Stimulated activated CD4-positive, alpha-beta T cell treated with anti-CD3 and anti-CD28 coated beads, Interleukin-15, amount 100 ng/mL, for 24 hours (primary cell): Measurements from ENCODE around the gene ZNF516.
A peak's percentile ranks its signal among the peaks of the same experiment; 100 is the strongest.

Source experiments
- DNase-seq: peaks from one replicate; pipeline ENCODE4 v3.0.0-alpha.2; 2020

Gene ZNF516

DNA sequence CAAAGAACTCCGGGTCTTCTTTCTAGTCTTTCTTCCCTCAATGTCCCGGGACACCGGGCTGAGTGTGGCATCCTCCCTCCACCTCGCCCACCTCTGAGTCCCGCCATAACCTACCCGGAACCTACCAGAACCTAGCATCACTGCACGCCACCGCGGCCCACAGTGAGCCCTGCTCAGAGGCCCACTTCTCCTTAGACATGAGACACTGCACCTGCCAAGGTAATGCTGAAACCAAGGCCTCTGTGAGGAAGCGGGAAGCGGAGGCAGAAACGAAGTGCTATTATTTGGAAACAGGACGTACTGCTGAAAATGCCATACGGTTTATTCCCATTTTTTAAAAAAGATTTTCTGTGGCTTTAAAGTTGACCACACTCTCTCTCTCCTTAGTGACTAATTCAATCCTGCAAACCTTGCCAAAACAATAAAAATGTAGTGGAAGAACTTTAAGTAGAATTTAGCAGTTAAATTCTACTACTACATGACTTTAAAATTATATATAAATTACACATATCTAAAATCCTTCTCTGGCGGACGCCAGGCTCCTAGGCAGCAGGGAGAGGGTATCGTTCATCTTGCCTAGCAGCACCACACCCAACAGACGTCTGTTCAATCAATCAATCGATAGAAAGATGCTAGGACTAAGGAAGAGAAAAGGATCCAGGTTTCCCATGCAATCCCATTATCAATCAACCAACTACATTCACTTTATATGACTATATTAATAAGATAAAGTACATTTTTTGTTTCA is 82.0 kb downstream of the ZNF516 start:
- no peak for DNase-seq

DNA sequence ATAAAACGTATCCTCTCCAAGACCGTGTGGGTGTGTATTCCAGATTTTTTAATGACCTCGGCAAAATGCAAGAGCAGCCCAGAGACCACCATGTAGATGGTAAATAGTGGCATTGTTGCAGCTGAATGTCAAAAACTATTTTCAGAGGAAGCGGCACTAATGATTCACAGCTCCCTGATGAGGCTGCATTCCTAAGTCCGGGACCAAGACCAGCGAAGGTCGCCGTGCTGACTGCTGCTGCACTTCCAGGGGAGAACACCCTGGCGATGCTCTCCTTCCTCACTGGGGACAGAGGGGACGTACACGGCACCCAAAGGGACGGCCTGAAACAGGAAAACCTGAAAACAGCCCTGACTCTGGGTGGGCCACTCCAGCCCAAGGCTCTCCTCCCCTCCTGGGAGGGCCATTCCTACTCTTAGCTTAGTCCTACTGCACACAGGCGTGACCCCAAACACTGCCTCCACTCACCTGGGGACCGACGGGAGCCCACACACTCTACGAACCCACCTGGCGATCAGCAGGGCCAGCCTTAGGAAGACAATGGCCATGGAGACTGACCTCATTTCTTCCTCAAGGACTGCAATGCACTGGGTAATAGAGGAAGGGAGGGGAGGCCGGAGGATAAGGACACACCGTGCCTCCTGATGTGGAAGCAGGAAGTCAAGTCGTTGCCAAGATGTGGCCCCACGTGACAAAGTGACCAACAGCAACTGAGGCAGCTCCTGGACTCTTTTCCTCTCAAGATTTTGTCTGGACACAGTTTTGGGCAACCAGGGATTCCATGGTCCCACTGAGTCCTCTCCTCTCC is 82.8 kb downstream of the ZNF516 start:
- DNase-seq: no peak

DNA sequence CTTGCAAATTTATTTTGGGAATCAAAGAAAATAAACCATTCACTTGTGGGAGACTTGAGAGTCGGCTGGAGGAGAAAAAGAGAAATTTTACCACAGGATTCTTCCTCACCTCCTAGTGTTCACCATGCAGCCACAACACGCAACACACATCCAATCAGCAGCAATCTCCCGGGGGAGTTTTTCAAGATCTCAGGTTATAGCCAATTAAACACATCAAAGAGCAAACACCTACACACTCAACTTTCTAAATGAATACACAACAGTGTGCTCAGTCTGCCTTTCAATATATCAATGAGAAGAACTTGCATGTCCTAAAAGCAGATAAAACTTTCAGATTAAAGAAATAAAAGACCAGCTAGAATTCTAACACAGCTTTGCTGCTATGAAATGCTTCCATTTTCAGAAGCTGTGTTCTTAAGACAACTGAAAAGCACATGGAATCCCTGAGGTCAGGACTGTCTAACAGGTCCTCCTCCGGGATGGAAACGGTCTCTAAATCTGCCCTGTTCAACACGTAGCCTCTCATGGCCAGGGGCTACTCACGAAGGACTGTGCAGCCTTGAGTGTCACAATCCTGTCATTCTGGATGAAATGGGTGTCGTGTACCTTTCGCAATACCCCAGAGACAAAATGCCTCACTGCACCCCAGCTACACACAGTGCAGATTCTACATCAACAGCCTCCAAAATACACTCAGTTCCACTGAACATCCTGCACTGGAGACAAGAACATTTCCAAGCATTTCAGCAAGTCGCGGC is 84.2 kb downstream of the ZNF516 start:
- DNase-seq: peak; percentile 56

DNA sequence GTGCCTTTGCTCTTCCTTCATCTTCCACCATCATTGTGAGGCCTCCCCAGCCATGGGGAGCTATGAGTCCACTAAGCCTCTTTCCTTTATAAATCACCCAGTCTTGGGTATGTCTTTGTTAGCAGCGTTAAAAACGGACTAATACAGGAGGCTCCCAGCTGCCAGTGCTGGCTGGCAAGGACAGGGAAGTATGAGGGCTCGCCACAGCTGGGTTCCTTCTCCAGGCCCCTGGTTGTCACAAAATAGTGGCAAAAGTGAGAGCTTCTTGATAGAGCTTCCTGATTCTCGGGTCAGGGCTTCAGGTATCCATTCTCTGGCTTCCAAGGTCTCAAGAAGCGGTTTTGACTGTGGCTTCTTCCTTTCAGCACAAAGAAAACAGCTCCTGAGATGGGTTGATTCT is 85.0 kb downstream of the ZNF516 start:
- no peak for DNase-seq

DNA sequence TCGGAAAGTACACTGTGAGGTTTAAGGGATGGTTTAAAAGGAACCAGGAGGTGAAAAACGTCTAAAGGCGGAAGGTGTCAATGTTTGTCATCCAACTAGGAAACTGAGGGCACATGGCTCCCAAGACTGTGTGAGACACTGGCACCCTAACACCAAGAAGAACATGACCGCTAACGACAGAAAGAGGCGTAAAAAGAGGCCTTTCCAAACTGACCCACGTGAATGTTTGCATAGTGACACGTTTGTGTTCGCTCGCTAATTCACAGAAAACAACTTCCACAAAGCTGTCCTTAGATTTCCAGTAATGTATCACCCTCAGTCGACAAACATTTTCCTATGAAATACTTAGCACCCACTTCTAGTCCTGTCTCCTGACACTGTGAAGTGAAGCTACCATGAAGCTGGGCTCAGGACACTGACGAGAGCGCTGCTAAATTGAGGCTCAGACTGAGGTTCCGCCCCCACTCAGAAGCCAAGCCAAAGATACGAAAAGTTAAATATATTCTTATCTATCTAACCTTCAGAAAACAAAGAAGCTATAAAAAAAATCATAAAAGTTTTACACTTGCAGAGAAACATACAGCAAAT is 86.5 kb downstream of the ZNF516 start:
- DNase-seq: no peak

DNA sequence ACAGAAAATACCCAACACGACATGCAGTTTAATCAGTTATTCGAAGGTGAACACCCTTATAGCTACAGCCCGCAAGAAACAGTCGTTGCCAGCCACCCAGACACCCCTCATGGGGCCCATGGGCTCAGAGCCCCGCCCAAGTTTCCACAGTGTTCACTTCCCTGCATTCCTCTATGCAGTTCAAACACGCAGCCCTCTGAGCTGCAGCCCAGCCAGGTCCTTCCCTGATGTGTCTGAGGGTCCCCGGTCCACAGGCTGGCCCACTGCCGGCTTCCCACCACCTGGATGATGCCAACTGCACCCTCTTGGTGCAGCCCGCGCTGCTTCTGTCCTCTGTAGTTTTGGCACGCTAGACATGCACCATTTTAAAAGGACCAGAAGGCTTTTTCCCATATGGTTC is 87.4 kb downstream of the ZNF516 start:
- no peak for DNase-seq

DNA sequence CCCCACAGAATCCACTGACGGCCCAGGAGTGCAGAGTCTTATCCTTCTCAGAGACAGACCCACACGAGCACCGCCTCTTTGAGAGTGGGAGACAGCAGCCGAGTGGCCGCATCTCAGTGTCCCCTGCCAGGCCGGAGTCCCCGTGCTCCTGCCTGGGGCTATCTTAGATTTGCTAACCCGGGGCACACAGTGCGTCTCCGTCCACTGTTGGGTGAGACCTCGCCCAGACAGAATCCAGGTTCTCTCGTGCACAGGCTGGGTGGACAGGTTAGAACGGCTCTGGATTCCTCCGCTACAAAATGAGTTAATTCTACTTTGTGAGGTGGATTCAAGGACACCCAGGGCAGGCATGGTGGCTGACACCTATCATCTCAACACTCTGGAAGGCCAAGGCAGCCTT is 88.3 kb downstream of the ZNF516 start:
- DNase-seq: no peak

DNA sequence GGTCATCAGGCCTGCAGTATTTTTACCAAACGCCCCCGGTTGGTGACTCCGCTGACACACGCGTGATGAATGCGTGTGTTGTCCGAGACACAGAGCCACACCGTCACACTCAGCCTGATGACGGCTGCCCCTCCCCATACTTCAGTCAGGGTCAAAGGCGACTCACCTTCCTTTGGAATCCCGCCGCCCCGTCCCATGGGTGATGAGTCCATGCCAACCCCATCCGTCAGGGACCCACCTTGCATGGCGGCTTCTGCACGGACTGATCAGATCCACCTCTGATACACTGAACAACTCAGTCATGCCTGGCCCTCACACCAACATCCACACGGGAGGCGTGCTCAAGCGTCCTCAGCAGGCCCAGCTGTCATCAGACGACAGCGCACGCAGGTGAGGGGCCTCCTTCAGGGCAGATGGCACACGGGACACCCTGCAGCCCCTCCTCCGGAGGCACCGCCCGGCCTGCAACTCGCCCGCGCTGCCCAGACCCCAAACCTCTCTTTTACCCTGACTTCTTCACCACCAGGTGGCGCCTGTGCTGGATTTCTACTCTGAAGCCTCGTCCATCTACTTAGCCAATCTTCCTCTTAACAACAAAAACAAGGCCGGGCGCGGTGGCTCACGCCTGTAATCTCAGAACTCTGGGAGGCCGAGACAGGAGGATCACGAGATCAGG is 89.2 kb downstream of the ZNF516 start:
- no peak for DNase-seq

DNA sequence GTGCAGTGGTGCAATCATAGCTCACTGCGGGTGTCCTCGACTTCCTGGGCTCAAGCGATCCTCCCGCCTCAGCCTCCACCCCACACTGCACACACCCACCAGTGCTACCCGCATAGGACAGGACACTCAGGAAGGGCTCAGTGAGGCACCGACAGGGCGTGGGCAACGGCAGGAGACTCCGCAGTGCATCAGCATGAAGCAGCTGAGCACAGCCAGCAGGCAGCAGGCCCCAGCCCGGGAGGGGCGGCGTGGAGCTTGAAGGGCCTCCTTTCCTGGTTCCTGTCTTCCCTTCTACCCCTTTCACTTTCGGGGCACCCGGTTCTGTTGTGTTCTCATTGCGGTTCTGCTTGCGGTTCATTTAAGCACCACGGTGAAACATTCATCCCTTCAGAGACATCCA is 89.8 kb downstream of the ZNF516 start:
- DNase-seq: no peak

DNA sequence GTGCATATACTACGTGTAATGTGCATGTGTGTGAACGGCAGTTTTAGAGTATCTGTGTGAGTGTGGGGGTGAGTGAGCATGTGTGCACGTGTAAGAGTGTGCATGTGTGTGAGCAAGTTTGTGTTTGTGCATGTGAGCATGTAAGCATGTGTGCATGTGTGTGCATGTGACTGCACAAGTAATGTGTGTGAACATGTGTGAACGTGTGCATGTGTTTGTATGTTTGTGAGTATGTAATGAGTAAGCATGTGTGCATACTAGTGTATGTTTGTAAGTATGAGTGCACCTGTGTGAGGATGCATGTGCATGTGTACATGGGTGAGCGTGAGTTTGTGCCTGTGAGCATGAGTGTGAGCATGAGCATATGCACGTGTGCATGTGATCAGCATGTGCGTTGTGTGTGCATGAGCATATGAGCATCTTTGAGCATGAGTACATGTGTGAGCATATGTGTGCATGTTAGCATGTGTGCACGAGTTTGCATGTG is 90.7 kb downstream of the ZNF516 start:
- no peak for DNase-seq

DNA sequence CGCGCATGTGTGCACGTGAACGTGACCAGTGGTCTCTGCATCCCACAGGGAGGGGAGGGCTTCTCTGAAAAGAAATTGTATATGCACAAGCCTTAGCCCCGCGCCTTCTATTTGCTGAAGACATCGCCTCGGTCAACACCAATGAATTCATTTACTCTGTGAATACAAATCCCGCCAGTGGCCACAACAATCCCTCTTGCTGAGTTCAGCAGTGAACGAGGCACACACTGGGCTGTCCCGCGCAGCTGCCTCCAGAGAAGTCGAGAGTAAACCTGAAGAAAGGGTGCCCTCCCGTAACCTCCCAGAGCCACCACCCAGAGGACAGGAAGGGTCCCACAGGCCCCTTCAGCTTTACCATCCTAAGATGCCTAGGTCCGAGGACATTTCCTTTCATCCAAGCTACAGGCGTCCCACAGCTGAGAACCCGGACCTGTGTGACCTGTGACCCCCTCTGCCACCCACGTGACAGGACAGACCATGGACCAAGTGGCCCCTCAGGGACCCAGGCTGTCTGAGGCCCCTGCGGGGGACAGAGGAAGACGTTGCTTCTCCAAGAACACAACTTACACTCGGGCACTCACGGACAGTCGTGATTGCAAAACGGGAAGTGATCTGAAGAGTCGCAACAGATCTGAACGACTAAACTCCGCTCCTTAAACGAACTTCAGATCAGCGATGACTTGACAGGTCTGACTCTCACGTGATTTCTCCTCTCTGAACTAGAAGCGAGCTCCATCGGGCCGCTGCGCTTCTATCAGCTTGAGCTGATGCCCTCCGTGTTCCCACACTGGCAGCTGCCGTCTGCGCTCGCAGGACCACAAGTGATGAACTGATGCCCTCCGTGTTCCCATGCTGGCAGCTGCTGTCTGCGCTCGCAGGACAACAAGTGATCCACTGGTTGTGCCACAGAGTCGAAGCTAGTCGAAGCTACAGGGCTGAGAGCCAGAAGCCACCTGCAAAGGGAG is 92.7 kb downstream of the ZNF516 start:
- no peak for DNase-seq

DNA sequence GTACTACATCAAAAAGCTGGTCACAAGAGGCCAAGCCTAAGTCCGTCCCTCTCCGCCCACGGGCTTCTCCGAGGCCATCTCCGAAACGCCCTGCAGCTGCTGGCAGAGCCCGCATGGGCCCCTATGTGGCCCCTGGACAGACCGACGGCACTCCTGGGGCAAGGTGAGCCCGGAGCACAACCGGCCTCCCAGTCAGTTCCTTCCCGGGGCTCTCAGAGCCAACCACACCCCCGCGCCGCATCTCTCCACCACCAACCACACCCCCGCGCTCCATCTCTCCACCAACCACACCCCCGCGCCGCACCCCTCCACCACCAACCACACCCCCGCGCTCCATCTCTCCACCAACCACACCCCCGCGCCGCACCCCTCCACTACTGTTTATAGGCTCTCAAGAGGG is 93.5 kb downstream of the ZNF516 start:
- DNase-seq: no peak

DNA sequence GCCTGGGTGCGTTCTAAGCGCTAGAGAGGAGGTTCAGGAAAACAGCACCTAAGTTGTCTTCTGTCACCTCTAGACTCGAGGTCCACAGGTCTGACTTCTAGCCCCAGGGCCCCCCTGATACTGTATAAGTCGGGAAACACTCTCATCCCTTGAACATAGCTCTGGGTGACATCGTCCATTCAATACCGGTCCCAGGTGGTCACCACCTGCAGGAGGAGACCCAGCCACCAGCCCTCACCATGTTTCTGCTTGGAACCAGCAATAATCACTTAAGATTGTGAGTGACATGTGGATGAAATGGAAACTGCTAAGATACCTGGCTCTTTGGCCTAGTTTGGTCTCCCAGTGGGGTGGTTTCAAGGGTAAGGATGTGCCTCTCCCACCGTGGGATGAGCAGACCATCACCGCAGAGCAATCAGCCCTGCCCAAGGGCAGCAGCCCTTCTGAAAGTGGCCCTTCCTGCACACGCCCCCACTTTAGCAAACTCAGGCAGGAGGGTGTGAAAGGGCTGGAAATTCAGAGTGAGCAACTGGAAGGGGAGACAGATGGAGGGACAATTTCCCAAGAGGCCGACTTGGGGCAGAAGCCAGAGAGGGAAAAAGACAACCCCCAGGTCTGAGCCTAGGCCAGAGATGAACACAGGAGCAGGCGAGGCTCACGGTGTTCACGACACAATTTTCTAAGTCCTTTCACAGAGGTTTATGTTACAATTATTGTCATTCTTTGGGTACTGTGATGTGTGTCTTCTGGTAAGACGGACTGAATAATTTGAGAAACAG is 95.2 kb downstream of the ZNF516 start:
- no peak for DNase-seq

DNA sequence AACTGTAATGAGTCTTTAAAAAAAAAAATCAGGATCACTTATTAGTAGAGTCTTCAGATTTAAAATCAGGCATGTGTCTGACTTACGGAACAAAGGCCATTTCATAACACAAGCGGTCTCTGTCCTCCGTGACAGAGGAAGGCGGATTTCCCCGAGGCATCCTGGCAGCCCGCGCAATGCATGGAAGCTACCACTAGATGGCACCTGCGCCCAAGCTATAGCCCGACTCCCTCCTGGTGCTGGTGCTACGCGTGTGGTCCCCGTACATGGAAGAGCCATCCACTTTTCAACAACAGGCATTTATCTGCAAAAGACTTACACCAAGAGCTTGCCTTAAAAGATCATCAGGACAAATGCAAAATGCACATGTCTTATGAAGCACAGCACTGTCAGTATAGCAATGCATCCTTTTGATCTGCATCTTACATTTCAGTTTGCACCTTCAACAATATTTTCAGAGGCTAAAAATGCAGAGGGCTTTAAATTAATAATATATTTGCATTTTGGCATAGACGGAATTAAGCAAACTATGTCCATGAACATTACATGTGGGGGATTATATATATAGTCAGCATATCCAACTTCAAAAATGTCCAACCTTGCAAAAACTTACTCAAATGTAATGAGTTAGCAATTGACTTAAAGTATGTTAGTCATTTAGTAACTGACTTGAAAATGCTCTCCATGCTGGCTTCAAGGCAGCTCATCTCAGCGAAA is 96.0 kb downstream of the ZNF516 start:
- DNase-seq: peak; percentile 83

DNA sequence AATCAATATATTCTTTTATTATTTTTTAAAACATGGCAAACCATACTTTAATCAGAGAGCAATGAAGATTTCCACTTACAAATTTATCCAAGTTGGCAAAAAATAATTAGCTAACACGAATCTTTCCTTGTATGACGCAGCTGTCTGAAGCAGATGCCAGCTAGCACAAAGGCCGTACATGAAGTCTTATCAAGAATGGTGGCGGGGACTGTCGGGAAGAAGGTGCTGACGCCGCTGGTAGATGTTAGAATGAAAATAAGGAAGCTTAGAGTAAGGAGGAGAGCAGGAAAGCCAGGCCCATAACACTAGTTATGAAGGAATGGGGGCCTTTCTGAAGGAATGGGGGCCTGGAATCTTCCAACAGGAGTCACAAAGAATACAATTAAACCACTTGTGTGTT is 96.7 kb downstream of the ZNF516 start:
- no peak for DNase-seq

DNA sequence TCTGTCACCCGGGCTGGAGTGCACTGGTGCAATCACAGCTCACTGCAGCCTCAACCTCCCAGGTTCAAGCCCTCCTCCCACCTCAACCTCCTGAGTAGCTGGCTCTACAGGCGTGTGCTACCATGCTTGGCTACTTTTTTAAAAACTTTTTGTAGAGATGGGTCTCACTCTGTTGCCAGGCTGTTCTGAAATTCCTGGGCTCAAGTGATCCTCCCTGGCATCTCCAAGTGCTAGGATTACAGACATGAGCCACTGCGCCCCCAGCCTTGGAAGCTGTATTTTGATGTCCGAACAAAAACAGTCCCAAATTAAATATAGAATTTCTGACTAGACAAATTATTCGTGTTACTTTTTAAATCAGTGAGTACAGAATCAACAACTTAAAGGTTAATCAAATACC is 97.4 kb downstream of the ZNF516 start:
- no peak for DNase-seq

DNA sequence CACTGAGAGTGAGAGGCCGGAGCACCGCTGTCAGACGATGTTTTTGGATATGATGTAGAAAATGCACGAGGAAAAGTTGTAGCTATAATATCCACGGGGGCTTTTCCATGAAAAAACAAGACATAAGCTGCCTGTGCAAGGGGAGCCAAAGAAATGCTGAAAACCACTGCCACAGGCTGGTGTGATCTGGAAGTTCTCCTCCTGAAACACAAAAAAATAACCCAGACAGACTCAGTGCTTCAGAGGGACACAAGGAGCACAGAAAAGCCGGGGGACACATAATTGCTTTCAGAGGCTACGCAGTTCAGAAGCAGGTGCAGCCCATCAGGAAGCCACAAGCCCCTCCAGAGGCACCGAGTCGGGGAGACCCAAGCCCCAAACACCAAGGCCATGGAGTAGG is 98.2 kb downstream of the ZNF516 start:
- DNase-seq: no peak

DNA sequence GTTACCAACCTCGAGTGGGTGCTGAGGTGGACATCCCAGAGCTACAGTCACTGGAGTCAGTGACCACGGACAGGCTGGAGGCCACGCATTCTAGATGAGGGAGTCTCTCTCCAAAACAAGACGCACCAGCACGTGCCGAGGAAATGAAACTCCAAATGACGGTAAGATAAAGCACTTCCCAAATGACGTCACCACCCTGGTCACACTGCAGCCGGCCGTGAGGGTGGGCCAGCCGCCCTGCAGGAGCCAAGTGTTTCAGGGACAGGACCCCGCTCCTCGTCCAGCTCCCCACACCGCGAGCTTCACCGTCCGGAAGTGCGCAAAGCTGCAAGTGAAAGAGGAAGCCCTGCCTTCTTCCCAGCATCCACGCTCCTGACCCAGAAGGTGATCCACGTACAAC is 99.4 kb downstream of the ZNF516 start:
- DNase-seq: no peak

DNA sequence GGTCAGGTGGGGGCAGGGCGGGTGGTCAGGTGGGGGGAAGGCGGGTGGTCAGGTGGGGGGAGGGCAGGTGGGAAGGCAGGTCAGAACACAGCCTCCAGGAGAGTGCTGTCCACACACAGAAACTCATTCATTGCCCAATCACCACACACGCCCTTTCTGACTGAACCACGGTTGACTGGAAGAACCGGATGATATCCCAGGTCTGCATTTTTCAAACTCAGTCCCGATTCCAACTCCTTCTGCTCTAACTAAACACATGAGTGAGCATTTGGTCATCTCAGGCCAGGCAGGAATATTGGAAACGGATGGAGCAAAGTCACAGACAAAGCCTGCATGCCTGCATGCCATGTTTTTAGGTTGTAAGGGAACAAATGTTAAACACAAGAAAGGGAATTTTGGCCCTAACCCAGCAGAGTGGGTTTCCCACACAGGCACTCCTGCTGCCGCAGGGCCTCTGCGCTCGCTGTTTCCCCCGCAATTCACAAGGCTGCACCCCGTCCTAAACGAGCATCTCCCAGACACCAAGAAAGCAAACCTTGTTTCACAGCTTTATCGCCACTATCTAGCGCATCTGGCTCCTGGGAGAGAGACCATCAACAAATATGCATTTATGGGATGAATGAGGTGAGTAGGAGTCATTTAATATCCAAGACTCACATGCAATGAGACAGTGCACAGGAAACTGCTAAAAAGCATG is 100.1 kb downstream of the ZNF516 start:
- DNase-seq: no peak
